Glutamatergic neuron (in vitro differentiated cells): ENCODE measurements around the gene CFAP90. TPM values are rescaled to one million over a fixed set of nuclear protein-coding genes. Genes with fewer than 3 reads are reported as not detected.
A peak's percentile ranks its signal among the peaks of the same experiment; 100 is the strongest.

Experiments used
- DNase-seq: peaks from one replicate; pipeline ENCODE4 v3.0.0; 2022
- H3K27ac Mint-ChIP-seq: one replicate; pipeline ENCODE4 v1.8.0; 2020; ENCODE audit warnings: mild to moderate bottlenecking, mixed read lengths, inconsistent platforms; ENCODE audit not compliant: unreplicated experiment
- H3K27me3 Mint-ChIP-seq: one replicate; pipeline ENCODE4 v1.8.0; 2020; ENCODE audit warnings: mild to moderate bottlenecking, moderate library complexity, mixed read lengths, inconsistent platforms; ENCODE audit not compliant: unreplicated experiment
- H3K36me3 Mint-ChIP-seq: one replicate; pipeline ENCODE4 v1.8.0; 2020; ENCODE audit warnings: mild to moderate bottlenecking, mixed read lengths, inconsistent platforms; ENCODE audit not compliant: unreplicated experiment
- H3K4me1 Mint-ChIP-seq: one replicate; pipeline ENCODE4 v1.8.0; 2020; ENCODE audit warnings: mild to moderate bottlenecking, low read depth, mixed read lengths, inconsistent platforms; ENCODE audit not compliant: unreplicated experiment
- H3K4me3 Mint-ChIP-seq: one replicate; pipeline ENCODE4 v1.8.0; 2020; ENCODE audit warnings: mild to moderate bottlenecking, mixed read lengths, inconsistent platforms; ENCODE audit not compliant: unreplicated experiment
- H3K9me3 Mint-ChIP-seq: one replicate; pipeline ENCODE4 v1.8.0; 2020; ENCODE audit warnings: mild to moderate bottlenecking, moderate library complexity, mixed read lengths, inconsistent platforms; ENCODE audit not compliant: unreplicated experiment
- total RNA-seq: library from RNA; stranded (reverse); fragmentation: NEBNext Ultra II Directional; extraction: Animal tissue kit (Norgen Biotek cat#: 25700); gene quantifications from one replicate; pipeline ENCODE4 v1.2.1, GENCODE V29; 2021; ENCODE audit not compliant: unreplicated experiment
- TF ChIP-seq, protein P1 (sequence below): fragments of 200-600 bp; sonication (generic); IDR thresholded peaks from one replicate; pipeline ENCODE4 v1.5.0; 2021; ENCODE audit not compliant: partially characterized antibody, unreplicated experiment

The CFAP90 gene
- total RNA-seq, 1 donor from 2014 or later, result not detected

GRCh38 chr5:7822449-7822848, 28.5 kb downstream of the CFAP90 start:
- Mint-ChIP-seq H3K9me3 (no peaks in the 10 kb centered on the region), H3K4me3 (no peak overlapping the region), H3K27ac (no peak overlapping the region), H3K27me3 (peaks cover 1% of the 10 kb centered on the region), H3K4me1 (no peaks in the 10 kb centered on the region), H3K36me3 (no peaks in the 10 kb centered on the region)
- DNase-seq, result no peak
- TF ChIP-seq, protein P1, sequence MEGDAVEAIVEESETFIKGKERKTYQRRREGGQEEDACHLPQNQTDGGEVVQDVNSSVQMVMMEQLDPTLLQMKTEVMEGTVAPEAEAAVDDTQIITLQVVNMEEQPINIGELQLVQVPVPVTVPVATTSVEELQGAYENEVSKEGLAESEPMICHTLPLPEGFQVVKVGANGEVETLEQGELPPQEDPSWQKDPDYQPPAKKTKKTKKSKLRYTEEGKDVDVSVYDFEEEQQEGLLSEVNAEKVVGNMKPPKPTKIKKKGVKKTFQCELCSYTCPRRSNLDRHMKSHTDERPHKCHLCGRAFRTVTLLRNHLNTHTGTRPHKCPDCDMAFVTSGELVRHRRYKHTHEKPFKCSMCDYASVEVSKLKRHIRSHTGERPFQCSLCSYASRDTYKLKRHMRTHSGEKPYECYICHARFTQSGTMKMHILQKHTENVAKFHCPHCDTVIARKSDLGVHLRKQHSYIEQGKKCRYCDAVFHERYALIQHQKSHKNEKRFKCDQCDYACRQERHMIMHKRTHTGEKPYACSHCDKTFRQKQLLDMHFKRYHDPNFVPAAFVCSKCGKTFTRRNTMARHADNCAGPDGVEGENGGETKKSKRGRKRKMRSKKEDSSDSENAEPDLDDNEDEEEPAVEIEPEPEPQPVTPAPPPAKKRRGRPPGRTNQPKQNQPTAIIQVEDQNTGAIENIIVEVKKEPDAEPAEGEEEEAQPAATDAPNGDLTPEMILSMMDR, result no peak

DNA sequence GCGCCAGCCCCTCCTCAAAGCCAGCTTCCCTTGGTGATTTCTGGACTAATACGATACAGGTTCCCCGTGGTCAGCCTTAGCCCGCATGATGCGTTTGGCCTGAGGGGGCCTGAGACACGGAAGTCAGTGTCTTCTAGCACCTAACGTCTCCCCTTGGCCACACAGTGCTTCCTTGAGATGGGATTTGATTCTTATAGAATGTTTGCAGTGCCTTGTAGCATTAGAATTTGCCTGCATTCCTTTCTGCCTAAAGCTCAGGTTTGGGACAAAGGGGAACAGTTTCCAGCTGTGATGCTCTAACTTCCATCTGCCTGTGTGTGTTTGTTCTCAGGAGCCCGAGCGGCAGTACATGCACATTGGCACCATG, 34.4 kb downstream of the CFAP90 start:
- Mint-ChIP-seq H3K36me3 (no peaks in the 10 kb centered on the region), H3K27ac (no peak overlapping the region)
- TF ChIP-seq, protein P1, result peak; percentile 48

GRCh38 chr5:7815892-7816534, 34.9 kb downstream of the CFAP90 start:
- Mint-ChIP-seq H3K4me1 (no peaks in the 10 kb centered on the region), H3K27ac (no peak overlapping the region), H3K36me3 (no peaks in the 10 kb centered on the region), H3K9me3 (no peaks in the 10 kb centered on the region), H3K27me3 (peaks cover 3% of the 10 kb centered on the region), H3K4me3 (no peak overlapping the region)
- TF ChIP-seq, protein P1, result peak; percentile 92
- peak; percentile 96 for DNase-seq

More for the DNA sequence above, 34.4 kb downstream of the CFAP90 start:
- no peaks in the 10 kb centered on the region for H3K9me3 Mint-ChIP-seq
- H3K4me3 Mint-ChIP-seq, result no peak overlapping the region
- H3K4me1 Mint-ChIP-seq, result no peaks in the 10 kb centered on the region
- H3K27me3 Mint-ChIP-seq, result peaks cover 3% of the 10 kb centered on the region
- no peak for DNase-seq

DNA sequence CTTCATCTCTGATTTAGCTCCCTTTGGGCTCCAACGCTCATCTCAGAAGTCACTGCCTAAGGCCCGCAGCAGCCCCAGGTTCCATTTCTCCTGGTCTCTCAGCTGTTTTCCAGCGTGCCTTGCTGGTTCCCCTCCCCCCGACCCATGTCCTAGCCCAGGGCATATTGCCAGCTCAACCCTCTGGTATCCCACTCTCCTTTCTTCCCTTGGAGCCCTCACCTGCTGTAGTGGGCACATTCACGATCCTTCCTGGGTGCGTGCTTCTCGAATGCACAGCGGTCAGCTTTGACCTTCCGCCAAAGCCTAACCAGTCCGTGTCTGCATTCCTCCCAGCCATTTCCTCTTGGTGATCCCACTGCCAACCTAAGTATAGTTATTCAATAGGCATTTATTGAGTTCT, 36.1 kb downstream of the CFAP90 start:
- Mint-ChIP-seq H3K4me1 (no peaks in the 10 kb centered on the region), H3K9me3 (no peaks in the 10 kb centered on the region), H3K27ac (no peak overlapping the region), H3K36me3 (no peaks in the 10 kb centered on the region), H3K27me3 (peaks cover 3% of the 10 kb centered on the region), H3K4me3 (no peak overlapping the region)
- TF ChIP-seq, protein P1, result no peak
- DNase-seq, result no peak

DNA sequence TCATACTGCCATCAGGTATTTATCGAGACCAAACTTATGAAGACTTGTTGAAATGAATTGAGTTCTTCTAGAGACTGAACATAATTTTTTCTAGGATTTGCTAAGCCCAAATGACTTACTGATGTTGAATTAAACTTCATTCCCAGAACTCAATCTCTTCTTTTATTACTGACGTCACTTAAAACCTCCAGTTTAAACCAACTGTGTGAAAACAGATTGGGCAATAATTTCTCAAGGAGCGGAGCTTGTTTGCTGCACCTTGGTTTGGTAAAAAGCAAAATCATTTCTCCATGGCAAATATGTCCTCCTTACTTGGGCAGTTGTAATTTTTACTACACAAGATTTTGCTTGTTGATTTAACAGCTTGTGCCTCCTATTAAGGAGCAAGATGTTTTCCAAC, 37.4 kb downstream of the CFAP90 start:
- H3K27me3 Mint-ChIP-seq, result peaks cover 2% of the 10 kb centered on the region
- no peak overlapping the region for H3K4me3 Mint-ChIP-seq
- H3K27ac Mint-ChIP-seq, result no peak overlapping the region
- no peak for DNase-seq
- no peaks in the 10 kb centered on the region for H3K4me1 Mint-ChIP-seq
- no peaks in the 10 kb centered on the region for H3K36me3 Mint-ChIP-seq
- H3K9me3 Mint-ChIP-seq, result no peaks in the 10 kb centered on the region
- TF ChIP-seq, protein P1, result no peak
